Left lobe of liver (tissue), 2 donors: ENCODE data around the gene RNASE1. TPM values are rescaled to one million over a fixed set of nuclear protein-coding genes. Genes with fewer than 3 reads are reported as not detected.

ENCODE experiments used
- ATAC-seq: fragments of 200-7000 bp; cut with Tn5 transposase; one replicate; pipeline ENCODE4 v1.9.1; 2020; ENCODE audit warnings: mild to moderate bottlenecking, moderate library complexity
- DNase-seq: peaks from one replicate; pipeline ENCODE4 v3.0.0-alpha.2; 2020; ENCODE audit warnings: low spot score
- total RNA-seq: library from RNA; stranded (reverse); gene quantifications from one replicate; pipeline ENCODE4 v1.2.1, GENCODE V29; 2021
- donor health status: DM: no; HTN: no; CAD: no; lungs with moderate emphysema.
- donor health status: DM: no; HTN: yes; CAD: no.

The RNASE1 gene
- total RNA-seq, 1 donor from 2014 or later: 21.4 TPM

GRCh38 chr14:20809917-20810316 is 7.3 kb upstream of the RNASE1 start:
- ATAC-seq: no peak

GRCh38 chr14:20808162-20808483 is 5.5 kb upstream of the RNASE1 start:
- ATAC-seq (peak; percentile 85), DNase-seq (no peak)

More at GRCh38 chr14:20809917-20810316, 7.3 kb upstream of the RNASE1 start:
- DNase-seq: no peak

- DNase-seq (no peak), ATAC-seq (no peak)
These were observed 4.9 kb upstream of the RNASE1 start for GRCh38 chr14:20807304-20808161.

- ATAC-seq (no peak), DNase-seq (no peak)
These were observed 2.8 kb upstream of the RNASE1 start for GRCh38 chr14:20805485-20805884.

- ATAC-seq (no peak), DNase-seq (no peak)
These were observed 579 bp upstream of the RNASE1 start for GRCh38 chr14:20803223-20803622.

GRCh38 chr14:20801726-20802125 is 918 bp downstream of the RNASE1 start:
- no peak for DNase-seq

GRCh38 chr14:20799892-20800544 is 2.6 kb downstream of the RNASE1 start:
- DNase-seq (no peak), ATAC-seq (peak; percentile 76)

More at GRCh38 chr14:20801726-20802125, 918 bp downstream of the RNASE1 start:
- ATAC-seq: no peak

GRCh38 chr14:20799456-20799891 is 3.2 kb downstream of the RNASE1 start:
- DNase-seq (no peak), ATAC-seq (no peak)

- no peak for DNase-seq
These were observed 3.7 kb downstream of the RNASE1 start for GRCh38 chr14:20798932-20799331.

GRCh38 chr14:20798318-20798717 is 4.3 kb downstream of the RNASE1 start:
- DNase-seq: no peak
- no peak for ATAC-seq

More at GRCh38 chr14:20798932-20799331, 3.7 kb downstream of the RNASE1 start:
- no peak for ATAC-seq

GRCh38 chr14:20797164-20797563 is 5.5 kb downstream of the RNASE1 start:
- ATAC-seq (no peak), DNase-seq (no peak)

- ATAC-seq: no peak
- DNase-seq: no peak
These were observed 7.8 kb downstream of the RNASE1 start for GRCh38 chr14:20794644-20795369.

GRCh38 chr14:20792556-20792955 is 10.1 kb downstream of the RNASE1 start:
- ATAC-seq (no peak), DNase-seq (no peak)

GRCh38 chr14:20791597-20791996 is 11.0 kb downstream of the RNASE1 start:
- ATAC-seq (no peak), DNase-seq (no peak)

GRCh38 chr14:20791187-20791586 is 11.5 kb downstream of the RNASE1 start:
- ATAC-seq (no peak), DNase-seq (no peak)

- DNase-seq (no peak), ATAC-seq (no peak)
These were observed 12.1 kb downstream of the RNASE1 start for GRCh38 chr14:20790464-20791116.

- ATAC-seq (no peak), DNase-seq (no peak)
These were observed 13.3 kb downstream of the RNASE1 start for GRCh38 chr14:20789230-20789813.

GRCh38 chr14:20787025-20787424 is 15.6 kb downstream of the RNASE1 start:
- ATAC-seq (no peak), DNase-seq (no peak)

- ATAC-seq: peak; percentile 42
- no peak for DNase-seq
These were observed 20.3 kb downstream of the RNASE1 start for GRCh38 chr14:20782280-20782890.

- ATAC-seq: no peak
- DNase-seq: no peak
These were observed 20.8 kb downstream of the RNASE1 start for GRCh38 chr14:20781803-20782202.
